OCI-LY7 (cell line): ENCODE results near the gene LPP.

Experiments used
- CTCF ChIP-seq: fragments of 200-600 bp; sonication (generic); conservative IDR thresholded peaks from 2 replicates; pipeline ENCODE4 v1.5.1; 2014; ENCODE audit warnings: mild to moderate bottlenecking, antibody characterized with exemption, low read length, moderate library complexity, mixed read lengths
- EZH2phosphoT487 ChIP-seq: fragments of 200-600 bp; sonication (generic); IDR thresholded peaks from 2 replicates; pipeline ENCODE4 v1.6.1; 2018; ENCODE audit warnings: low read depth, borderline replicate concordance, mild to moderate bottlenecking, mixed run types, antibody characterized with exemption, low read length, moderate library complexity, mixed read lengths

- TF ChIP-seq CTCF (no peak), EZH2phosphoT487 (no peak)
Observed at GRCh38 chr3:188861842-188862744, 708.1 kb downstream of the LPP start.
